GM23338 (cell line): ENCODE data around the gene KRTAP10-1.

Source experiments
- CREB1 ChIP-seq: fragments of 250-450 bp; sonication (Bioruptor Pico); IDR thresholded peaks from 2 replicates; pipeline ENCODE4 v1.5.0; 2020; ENCODE audit warnings: low read depth, mild to moderate bottlenecking, moderate library complexity
- CTCF ChIP-seq, 2 experiments: fragments of 200-600 bp in 1 of 2; sonication (generic) in 1 of 2; conservative IDR thresholded peaks; 2 replicates each; pipeline versions ENCODE4 v1.5.1 to v1.6.1; 2016 to 2017; ENCODE audit warnings: antibody characterized with exemption in 2 of 2, low read depth in 2 of 2, mild to moderate bottlenecking in 2 of 2, moderate library complexity in 1 of 2
- EZH2 ChIP-seq: fragments of 200-600 bp; sonication (generic); IDR thresholded peaks from one replicate; pipeline ENCODE4 v1.8.0; 2017; ENCODE audit warnings: antibody characterized with exemption, mild to moderate bottlenecking, low read depth; ENCODE audit not compliant: unreplicated experiment
- EZH2phosphoT487 ChIP-seq: fragments of 200-600 bp; sonication (generic); IDR thresholded peaks from one replicate; pipeline ENCODE4 v1.8.1; 2018; ENCODE audit warnings: antibody characterized with exemption; ENCODE audit not compliant: unreplicated experiment
- NANOG ChIP-seq: IDR thresholded peaks from 2 replicates; pipeline ENCODE4 v1.6.1; 2016; ENCODE audit warnings: antibody characterized with exemption, borderline replicate concordance
- POLR2AphosphoS5 ChIP-seq: IDR thresholded peaks from 2 replicates; pipeline ENCODE4 v1.6.1; 2016; ENCODE audit warnings: antibody characterized with exemption, low read depth
- ZNF462 ChIP-seq: fragments of 250-450 bp; sonication (Bioruptor Pico); IDR thresholded peaks from 2 replicates; pipeline ENCODE4 v1.5.0; 2020; ENCODE audit warnings: mild to moderate bottlenecking, moderate library complexity

GRCh38 chr21:44511938-44512275 is 28.1 kb downstream of the KRTAP10-1 start:
- TF ChIP-seq EZH2 (no peak), CTCF (conservative IDR thresholded peaks at IDR 0.05; ENCODE audit: low read depth in 2 of 2) (no peak), POLR2AphosphoS5 (no peak), CREB1 (CRISPR knock-in tag) (no peak), ZNF462 (CRISPR knock-in tag) (no peak), EZH2phosphoT487 (no peak), NANOG (no peak)
